K562 (cell line): ENCODE data around the gene SGIP1. TPM values are rescaled to one million over a fixed set of nuclear protein-coding genes. Genes with fewer than 3 reads are reported as not detected.

Experiments used
- ATAC-seq: fragments of 200-7000 bp; cut with Tn5 transposase; 3 replicates; pipeline ENCODE4 v1.9.1; 2020; ENCODE audit warnings: moderate library complexity
- BruUV-seq: library from RNA; stranded (reverse); fragments of 400-500 nt; replicated peaks from 2 replicates; lab custom pipeline; 2021; lab: Mats Ljungman, UMichigan
- CTCF ChIA-PET: fragments of 300-600 bp; formaldehyde crosslinking; extraction: SDS; loops from one replicate; lab custom pipeline; 2021; ENCODE audit warnings: low intra/inter-chr PET ratio; lab: Yijun Ruan, JAX
- POLR2A ChIA-PET: fragments of 300-600, 350-650 bp; sonication (Branson Sonifier 250); formaldehyde crosslinking; extraction: SDS; loops from one replicate; lab custom pipeline; 2021; ENCODE audit warnings: antibody characterized with exemption, inconsistent platforms; lab: Yijun Ruan, JAX
- DNase-seq, 4 experiments: peaks; one replicate each; pipeline versions ENCODE4 v3.0.0 to v3.0.0-alpha.2; 2011 to 2018; ENCODE audit warnings: low spot score in 3 of 4, mixed read lengths in 3 of 4; ENCODE audit errors: extremely low read depth in 1 of 4
- FAIRE-seq: peaks from 2 replicates; lab custom pipeline; 2011; peaks lifted over from hg19 to GRCh38; lab: Jason Lieb, UNC
- H2AFZ ChIP-seq: 2 replicates; pipeline ENCODE4 v1.6.0; 2011; ENCODE audit warnings: low read depth, low read length, control low read depth, inconsistent platforms
- H3K27ac ChIP-seq: fragments of 200-600 bp; 3 replicates; pipeline ENCODE4 v1.8.0; 2011; ENCODE audit warnings: low read depth, mild to moderate bottlenecking, control low read depth, inconsistent platforms, low read length, moderate library complexity, mixed read lengths; ENCODE audit errors: extremely low read depth
- H3K27me3 ChIP-seq, 2 experiments: fragments of 300-600 bp in 1 of 2; 2 replicates in 1 of 2; 3 replicates in 1 of 2; pipeline versions ENCODE4 v1.6.0 to v1.8.0; 2011; ENCODE audit warnings: inconsistent platforms in 2 of 2, low read length in 2 of 2, mild to moderate bottlenecking in 1 of 2, mixed read lengths in 1 of 2, moderate library complexity in 1 of 2; ENCODE audit not compliant: control insufficient read depth in 2 of 2, insufficient read depth in 2 of 2
- H3K36me3 ChIP-seq: fragments of 300-600 bp; 3 replicates; pipeline ENCODE4 v1.8.0; 2011; ENCODE audit warnings: mild to moderate bottlenecking, low read length, inconsistent platforms; ENCODE audit not compliant: control insufficient read depth, insufficient read depth
- H3K4me1 ChIP-seq, 2 experiments: fragments of 200-600 bp in 1 of 2; replicated peaks in 1 of 2; 2 replicates in 1 of 2; 3 replicates in 1 of 2; pipeline versions ENCODE4 v1.5.1 to v1.8.0; 2011; ENCODE audit warnings: inconsistent platforms in 2 of 2, low read length in 2 of 2, mild to moderate bottlenecking in 1 of 2, mixed read lengths in 1 of 2, moderate library complexity in 1 of 2; ENCODE audit not compliant: control insufficient read depth in 2 of 2, insufficient read depth in 2 of 2
- H3K4me2 ChIP-seq: 2 replicates; pipeline ENCODE4 v1.6.1; 2011; ENCODE audit warnings: low read length, control low read depth, inconsistent platforms, mixed read lengths; ENCODE audit not compliant: insufficient read depth
- H3K4me3 ChIP-seq: fragments of 200-600 bp; sonication (generic), shearing (Covaris generic); 2 replicates; pipeline ENCODE4 v1.5.1; 2016; ENCODE audit warnings: control low read depth, inconsistent platforms
- H3K79me2 ChIP-seq: fragments of 200-600 bp; 3 replicates; pipeline ENCODE4 v1.8.0; 2011; ENCODE audit warnings: low read length, inconsistent platforms; ENCODE audit not compliant: control insufficient read depth, insufficient read depth
- H3K9ac ChIP-seq, 2 experiments: 2 replicates each; pipeline versions ENCODE4 v1.6.0 to v1.6.1; 2011; ENCODE audit warnings: low read depth in 2 of 2, low read length in 2 of 2, control low read depth in 1 of 2, inconsistent platforms in 1 of 2, mild to moderate bottlenecking in 1 of 2, mixed read lengths in 1 of 2; ENCODE audit not compliant: insufficient read depth in 1 of 2
- H3K9me1 ChIP-seq: one replicate; pipeline ENCODE4 v1.6.0; 2011; ENCODE audit warnings: inconsistent platforms, mild to moderate bottlenecking, low read length, moderate library complexity; ENCODE audit not compliant: control insufficient read depth, insufficient read depth
- H3K9me3 ChIP-seq: replicated peaks from 2 replicates; pipeline ENCODE4 v1.5.1; 2011; ENCODE audit warnings: low read depth, low read length, inconsistent platforms; ENCODE audit not compliant: control insufficient read depth, insufficient read depth
- H4K20me1 ChIP-seq: replicated peaks from 2 replicates; pipeline ENCODE4 v1.6.1; 2011; ENCODE audit warnings: low read length, inconsistent platforms, mixed read lengths; ENCODE audit not compliant: control insufficient read depth, insufficient read depth
- DIDO1 ChIP-seq: fragments of 450-650 bp; IDR thresholded peaks from 2 replicates; pipeline ENCODE4 v1.6.1; 2016; ENCODE audit warnings: low read depth, missing biosample characterization, missing genetic modification characterization
- ELF2 ChIP-seq: fragments of 250-450 bp; sonication (Bioruptor Pico); IDR thresholded peaks from 2 replicates; pipeline ENCODE4 v1.5.0; 2021; ENCODE audit warnings: mild to moderate bottlenecking
- NCOR1 ChIP-seq: fragments of 450-650 bp; IDR thresholded peaks from 2 replicates; pipeline ENCODE4 v1.6.1; 2016; ENCODE audit warnings: mild to moderate bottlenecking, moderate library complexity
- RCOR1 ChIP-seq, 2 experiments: IDR thresholded peaks; 2 replicates each; pipeline ENCODE4 v1.6.1; 2012; ENCODE audit warnings: low read depth in 2 of 2, low read length in 2 of 2, borderline replicate concordance in 1 of 2, improper control_type of control experiment in 1 of 2
- RHOXF2B ChIP-seq: fragments of 250-450 bp; sonication (Bioruptor Pico); conservative IDR thresholded peaks from 2 replicates; pipeline ENCODE4 v1.5.1; 2021
- ZNF175 ChIP-seq: fragments of 200-800 bp; sonication (Bioruptor generic); IDR thresholded peaks from 2 replicates; pipeline ENCODE4 v1.6.1; 2016; ENCODE audit warnings: low read depth, mild to moderate bottlenecking, missing genetic modification characterization, missing compliant biosample characterization
- ZNF212 ChIP-seq: fragments of 450-650 bp; formaldehyde crosslinking; IDR thresholded peaks from 2 replicates; pipeline ENCODE4 v1.4.0; 2020; ENCODE audit warnings: mild to moderate bottlenecking
- ZNF655 ChIP-seq: fragments of 250-450 bp; sonication (Bioruptor Pico); IDR thresholded peaks from 2 replicates; pipeline ENCODE4 v1.5.0; 2021
- WGBS: fragments of 100-300 bp; shearing (Covaris generic); methylation state at CpG from one replicate; pipeline ENCODE4 v1.1.6; 2016; ENCODE audit warnings: low coverage, mixed read lengths; ENCODE audit not compliant: insufficient coverage; ENCODE audit errors: missing lambda C conversion rate; 5-methylcytosine and 5-hydroxymethylcytosine counted together
- in situ Hi-C: fragments of 300-500 bp; cut with MboI; formaldehyde crosslinking; loops from 4 replicates; pipeline ENCODE4 v1.15.0; 2018; ENCODE audit warnings: inconsistent platforms, mixed read lengths
- intact Hi-C: fragments of 100-400 bp; cut with micrococcal nuclease; formaldehyde crosslinking; loops from 2 replicates; pipeline ENCODE4 v1.14.2; 2022
- polyA plus RNA-seq, 8 experiments: library from polyadenylated mRNA; depleted of rRNA in 4 of 8; stranded (reverse) in 5 of 8; unstranded in 3 of 8; fragments of >200 nt; fragmentation: Nextera tagmentation in 2 of 8; fragmentation: Illumina TruSeq in 1 of 8; extraction: Ambion mirVana in 2 of 8; extraction: Trizol in 1 of 8; gene quantifications; 2 replicates each; pipeline versions ENCODE4 v1.2.1 to v1.2.3, GENCODE V29; 2011 to 2014; ENCODE audit warnings: inconsistent platforms in 1 of 8, missing spikeins in 1 of 8
- total RNA-seq, 7 experiments: library from RNA; depleted of rRNA in 6 of 7; stranded (reverse); fragments of >200 nt in 6 of 7; fragmentation: Illumina TruSeq in 2 of 7; extraction: Trizol in 2 of 7; gene quantifications; 2 replicates each; pipeline versions ENCODE4 v1.2.1 to v1.2.3, GENCODE V29; 2011 to 2021; ENCODE audit warnings: low replicate concordance in 1 of 7
- TF ChIP-seq, protein P1 (sequence below): fragments of 450-650 bp; formaldehyde crosslinking; IDR thresholded peaks from 2 replicates; pipeline ENCODE4 v1.4.0; 2022; ENCODE audit warnings: missing genetic modification characterization

SGIP1 gene
- total and polyA plus RNA-seq, 9 of the 15 experiments (the other 6 are each of a cell fraction or from before 2014, with no cell fraction given): 0.07 to 0.35 TPM; not detected in 7

GRCh38 chr1:66503841-66504470 is 30.0 kb upstream of the SGIP1 start (continued):
- TF ChIP-seq DIDO1: no peak

DNA sequence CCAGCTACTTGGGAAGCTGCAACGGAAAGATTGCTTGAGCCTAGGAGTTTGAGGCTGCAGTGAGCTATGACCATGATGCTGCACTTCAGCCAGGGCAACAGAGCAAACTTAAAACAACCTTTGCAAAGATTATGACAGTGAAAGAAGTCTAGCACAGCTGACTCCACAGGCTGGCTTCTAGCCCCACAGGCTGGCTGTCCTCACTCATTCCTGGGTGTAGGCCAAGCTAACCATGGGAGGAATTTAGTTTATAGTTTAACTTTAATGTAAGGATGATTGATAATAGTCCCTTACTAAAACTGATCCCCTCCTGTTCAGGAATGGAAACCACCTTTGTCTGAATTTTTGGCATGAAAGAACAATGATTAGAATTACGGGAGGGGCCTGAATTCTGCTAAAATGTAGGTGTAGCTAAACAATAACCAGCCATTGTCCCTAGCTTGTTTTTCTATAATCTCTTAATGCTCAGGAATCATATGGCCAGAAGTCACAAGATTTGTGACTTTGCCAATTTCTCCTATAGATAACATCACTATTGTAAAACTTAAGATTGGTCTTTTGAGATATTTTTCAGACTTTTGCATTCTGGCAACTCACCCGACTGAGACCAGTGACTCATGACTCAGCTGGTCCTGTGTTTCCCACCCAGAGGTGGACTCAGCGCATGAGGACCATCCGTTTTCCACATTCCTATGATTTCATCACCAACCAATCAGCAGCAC is 28.1 kb upstream of the SGIP1 start:
- in situ Hi-C loops: no loop called here
- CTCF ChIA-PET: no interaction called here

More for the DNA sequence above, 28.1 kb upstream of the SGIP1 start:
- Histone ChIP-seq H3K27ac (no peak overlapping the region), H3K9ac (no peak overlapping the region), H3K9me1 (no peaks in the 10 kb centered on the region), H3K4me3 (no peak overlapping the region), H3K27me3 (peaks cover 4 to 10% of the 10 kb centered on the region in 2 experiments; a peak in 1 of 5 replicates), H3K4me1 (no peaks in the 10 kb centered on the region), H3K79me2 (no peaks in the 10 kb centered on the region), H3K36me3 (no peaks in the 10 kb centered on the region), H4K20me1 (no peaks in the 10 kb centered on the region), H3K9me3 (no peaks in the 10 kb centered on the region), H3K4me2 (no peak overlapping the region), H2AFZ (no peak overlapping the region)
- intact Hi-C loops: loop anchor here (10.0 kb wide), 1 partner anchor 219 kb away; no protein-coding TSS in a partner anchor
- ATAC-seq (no peak), FAIRE-seq (no peak), DNase-seq (no peak)
- WGBS: 0% methylated on average over 5 of the region's 5 CpGs
- POLR2A ChIA-PET: interaction anchor here (0.7 kb wide), 1 partner anchor 15 kb away, joined by 3 read pairs; no protein-coding TSS in a partner anchor
- TF ChIP-seq RCOR1 (IDR thresholded peaks at IDR 0.05; ENCODE audit: borderline replicate concordance in 1 of 2, low read depth in 2 of 2, low read length in 2 of 2) (no peak), ZNF655 (CRISPR knock-in tag) (no peak), ELF2 (CRISPR knock-in tag) (no peak), NCOR1 (no peak), ZNF212 (CRISPR knock-in tag) (no peak), ZNF175 (CRISPR knock-in tag) (no peak), RHOXF2B (no peak)
- TF ChIP-seq, protein P1, sequence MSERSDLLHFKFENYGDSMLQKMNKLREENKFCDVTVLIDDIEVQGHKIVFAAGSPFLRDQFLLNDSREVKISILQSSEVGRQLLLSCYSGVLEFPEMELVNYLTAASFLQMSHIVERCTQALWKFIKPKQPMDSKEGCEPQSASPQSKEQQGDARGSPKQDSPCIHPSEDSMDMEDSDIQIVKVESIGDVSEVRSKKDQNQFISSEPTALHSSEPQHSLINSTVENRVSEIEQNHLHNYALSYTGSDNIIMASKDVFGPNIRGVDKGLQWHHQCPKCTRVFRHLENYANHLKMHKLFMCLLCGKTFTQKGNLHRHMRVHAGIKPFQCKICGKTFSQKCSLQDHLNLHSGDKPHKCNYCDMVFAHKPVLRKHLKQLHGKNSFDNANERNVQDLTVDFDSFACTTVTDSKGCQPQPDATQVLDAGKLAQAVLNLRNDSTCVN (CRISPR knock-in tag): no peak
- BruUV-seq: no TSS peak
